A673 (cell line): Measurements from ENCODE around the gene CTDSP2. TPM values are rescaled to one million over a fixed set of nuclear protein-coding genes. Genes with fewer than 3 reads are reported as not detected.
A peak's percentile ranks its signal among the peaks of the same experiment; 100 is the strongest.

Source experiments
- BruUV-seq: library from RNA; stranded (reverse); fragments of 400-500 nt; replicated peaks from 2 replicates; lab custom pipeline; 2021; lab: Mats Ljungman, UMichigan
- CTCF ChIA-PET: fragments of 300-600 bp; sonication (Branson Sonifier 250); formaldehyde crosslinking; loops from one replicate; lab custom pipeline; 2022; ENCODE audit warnings: antibody characterized with exemption; lab: Charles Lee
- POLR2A ChIA-PET: fragments of 300-600 bp; sonication (Branson Sonifier 250); formaldehyde crosslinking; loops from one replicate; lab custom pipeline; 2022; ENCODE audit warnings: antibody characterized with exemption; ENCODE audit not compliant: low non-redundant PET; lab: Charles Lee
- DNase-seq: peaks from one replicate; pipeline ENCODE4 v3.0.0-alpha.2; 2015; ENCODE audit warnings: low spot score
- H3K27ac ChIP-seq: fragments of 200-600 bp; sonication (generic); 2 replicates; pipeline ENCODE4 v1.5.1; 2016; ENCODE audit warnings: mixed run types, low read depth, mild to moderate bottlenecking, mixed read lengths, antibody characterized with exemption, low read length; ENCODE audit not compliant: poor library complexity, severe bottlenecking
- H3K27me3 ChIP-seq: fragments of 200-600 bp; sonication (generic); replicated peaks from 2 replicates; pipeline ENCODE4 v1.6.1; 2017; ENCODE audit warnings: mixed run types, low read depth, mild to moderate bottlenecking, mixed read lengths, antibody characterized with exemption, low read length; ENCODE audit not compliant: insufficient read depth, poor library complexity
- H3K36me3 ChIP-seq: fragments of 200-600 bp; sonication (generic); 2 replicates; pipeline ENCODE4 v1.6.1; 2016; ENCODE audit warnings: mixed run types, mild to moderate bottlenecking, mixed read lengths, antibody characterized with exemption, low read length; ENCODE audit not compliant: insufficient read depth, poor library complexity, severe bottlenecking
- H3K4me1 ChIP-seq: fragments of 200-600 bp; sonication (generic); 2 replicates; pipeline ENCODE4 v1.6.1; 2017; ENCODE audit warnings: mixed run types, mild to moderate bottlenecking, mixed read lengths, antibody characterized with exemption, low read length; ENCODE audit not compliant: insufficient read depth, poor library complexity, severe bottlenecking
- H3K4me3 ChIP-seq: fragments of 200-600 bp; sonication (generic); 2 replicates; pipeline ENCODE4 v1.5.1; 2016; ENCODE audit warnings: low read depth, mixed run types, mild to moderate bottlenecking, mixed read lengths, low read length; ENCODE audit not compliant: poor library complexity, severe bottlenecking
- H3K9me3 ChIP-seq: fragments of 200-600 bp; sonication (generic); 2 replicates; pipeline ENCODE4 v1.6.1; 2016; ENCODE audit warnings: mixed run types, low read depth, mild to moderate bottlenecking, mixed read lengths, antibody characterized with exemption, low read length; ENCODE audit not compliant: poor library complexity, severe bottlenecking
- CTCF ChIP-seq: fragments of 300-800, 200-600 bp; sonication (generic); conservative IDR thresholded peaks from 2 replicates; pipeline ENCODE4 v1.5.1; 2017; ENCODE audit warnings: low read depth, mild to moderate bottlenecking, antibody characterized with exemption, low read length, moderate library complexity, mixed read lengths
- EZH2 ChIP-seq: fragments of 200-600 bp; sonication (generic); IDR thresholded peaks from 2 replicates; pipeline ENCODE4 v1.6.1; 2017; ENCODE audit warnings: borderline replicate concordance, low read depth, mild to moderate bottlenecking, mixed read lengths, antibody characterized with exemption, low read length; ENCODE audit not compliant: poor library complexity, severe bottlenecking
- intact Hi-C: fragments of 100-400 bp; cut with micrococcal nuclease; formaldehyde crosslinking; loops from one replicate; pipeline ENCODE4 v1.10.0; 2022; ENCODE audit not compliant: unreplicated experiment
- total RNA-seq: library from RNA; stranded (reverse); gene quantifications from 2 replicates; pipeline ENCODE4 v1.2.3, GENCODE V29; 2021

CTDSP2 gene
- total RNA-seq, 1 experiment from 2014 or later, result 115 TPM

GRCh38 chr12:57815177-57816000 lies 31.1 kb downstream of the CTDSP2 start:
- peaks cover 17% of the 10 kb centered on the region for H3K36me3 ChIP-seq

GRCh38 chr12:57813971-57814772 lies 32.4 kb downstream of the CTDSP2 start:
- no TSS peak for BruUV-seq
- H3K36me3 ChIP-seq, result peaks cover 7% of the 10 kb centered on the region
- H3K27me3 ChIP-seq, result no peaks in the 10 kb centered on the region
- POLR2A ChIA-PET, result no interaction called here
- no peaks in the 10 kb centered on the region for H3K9me3 ChIP-seq
- no peak for DNase-seq
- no peak overlapping the region for H3K27ac ChIP-seq
- H3K4me3 ChIP-seq, result no peak overlapping the region
- intact Hi-C loops, result no loop called here
- CTCF ChIA-PET, result no interaction called here
- H3K4me1 ChIP-seq, result no peaks in the 10 kb centered on the region
- no peak for TF ChIP-seq EZH2
- TF ChIP-seq CTCF, result no peak

More at GRCh38 chr12:57815177-57816000, 31.1 kb downstream of the CTDSP2 start:
- H3K27ac ChIP-seq, result no peak overlapping the region
- H3K27me3 ChIP-seq, result no peaks in the 10 kb centered on the region
- CTCF ChIA-PET, result no interaction called here
- intact Hi-C loops, result no loop called here
- POLR2A ChIA-PET, result no interaction called here
- BruUV-seq, result no TSS peak
- DNase-seq, result no peak
- no peak for TF ChIP-seq EZH2
- 0 out of 2 replicates have a peak, but pooled peaks have one; percentile 19 for TF ChIP-seq CTCF
- H3K4me1 ChIP-seq, result no peaks in the 10 kb centered on the region
- H3K9me3 ChIP-seq, result no peaks in the 10 kb centered on the region
- no peak overlapping the region for H3K4me3 ChIP-seq

DNA sequence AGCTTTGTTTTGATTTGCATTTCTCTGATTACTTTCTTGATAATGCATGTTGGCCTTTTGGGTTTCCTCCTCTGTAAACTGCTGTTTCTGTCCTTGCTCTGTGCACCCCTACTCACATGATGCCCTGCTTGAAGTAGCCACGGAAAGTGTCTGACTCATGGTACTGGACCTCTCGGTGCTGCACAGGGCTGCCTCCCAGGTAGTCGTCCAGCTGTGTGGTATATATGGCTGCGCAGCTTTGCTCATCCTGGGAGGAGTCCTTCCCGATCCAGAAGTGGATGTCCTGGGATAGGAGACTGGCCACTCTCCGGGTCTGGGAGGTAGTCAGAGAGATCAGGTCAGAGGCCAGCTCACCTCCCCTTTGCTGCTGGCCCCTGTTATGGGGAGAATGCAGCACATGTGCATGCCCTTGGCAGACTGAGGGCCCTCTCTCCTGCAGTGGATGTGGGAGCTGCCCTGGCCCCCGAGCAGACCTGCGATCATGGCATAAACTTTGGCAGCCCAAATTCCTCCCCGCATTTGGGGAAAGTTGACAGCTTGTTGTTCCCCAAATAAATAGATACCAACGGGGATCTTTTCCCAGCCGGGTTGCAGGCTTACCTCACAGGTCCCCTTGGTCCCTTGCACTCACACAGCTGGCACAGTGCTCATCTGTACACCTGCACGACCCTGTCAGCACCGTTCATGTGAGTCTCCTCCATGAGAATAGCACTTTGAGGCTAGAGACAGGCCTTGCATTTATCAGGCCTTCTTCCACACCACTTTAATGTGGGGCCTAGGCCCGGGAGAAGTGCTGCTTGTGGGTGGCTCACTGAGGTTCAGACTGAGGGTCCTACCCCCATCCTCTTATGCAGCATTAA lies 33.2 kb downstream of the CTDSP2 start:
- Histone ChIP-seq H3K4me1 (no peaks in the 10 kb centered on the region), H3K27ac (no peak overlapping the region), H3K27me3 (no peaks in the 10 kb centered on the region), H3K9me3 (no peaks in the 10 kb centered on the region), H3K36me3 (peaks cover under 1% of the 10 kb centered on the region), H3K4me3 (no peak overlapping the region)
- ChIA-PET CTCF (no interaction called here), POLR2A (no interaction called here)
- intact Hi-C loops, result no loop called here
- TF ChIP-seq EZH2 (no peak), CTCF (no peak)
- no TSS peak for BruUV-seq
- no peak for DNase-seq
